HK-2 (cell line): ENCODE data around the gene MPZL1.
"Not testable (repeated sequence)": the region's sequence is repeated elsewhere in the genome, so short reads cannot be mapped to it uniquely, and the experiment has no call there.

Experiments used
- DNase-seq: peaks from one replicate; pipeline ENCODE4 v3.0.0-alpha.2; 2018; ENCODE audit not compliant: unreplicated experiment

Gene MPZL1

GRCh38 chr1:167719715-167720421 lies 1.9 kb upstream of the MPZL1 start:
- DNase-seq, result not testable (repeated sequence)

GRCh38 chr1:167720965-167721616 lies 691 bp upstream of the MPZL1 start:
- peak; percentile 41 for DNase-seq

- peak; percentile 65 for DNase-seq
These were observed 529 bp downstream of the MPZL1 start for GRCh38 chr1:167722152-167722869.

GRCh38 chr1:167722870-167723251 lies 1.1 kb downstream of the MPZL1 start:
- no peak for DNase-seq

GRCh38 chr1:167723707-167724323 lies 2.0 kb downstream of the MPZL1 start:
- DNase-seq, result no peak

- no peak for DNase-seq
These were observed 4.2 kb downstream of the MPZL1 start for GRCh38 chr1:167726008-167726407.

GRCh38 chr1:167728818-167729410 lies 7.1 kb downstream of the MPZL1 start:
- DNase-seq, result no peak

- no peak for DNase-seq
These were observed 12.4 kb downstream of the MPZL1 start for GRCh38 chr1:167734227-167734626.

- DNase-seq, result no peak
These were observed 13.1 kb downstream of the MPZL1 start for GRCh38 chr1:167734841-167735240.

GRCh38 chr1:167737169-167737568 lies 15.4 kb downstream of the MPZL1 start:
- no peak for DNase-seq

- no peak for DNase-seq
These were observed 16.4 kb downstream of the MPZL1 start for GRCh38 chr1:167738158-167738557.

- DNase-seq, result no peak
These were observed 18.0 kb downstream of the MPZL1 start for GRCh38 chr1:167739752-167740151.

GRCh38 chr1:167741103-167741502 lies 19.3 kb downstream of the MPZL1 start:
- not testable (repeated sequence) for DNase-seq

GRCh38 chr1:167742392-167743057 lies 20.7 kb downstream of the MPZL1 start:
- not testable (repeated sequence) for DNase-seq

GRCh38 chr1:167744901-167745300 lies 23.1 kb downstream of the MPZL1 start:
- no peak for DNase-seq

GRCh38 chr1:167746013-167746672 lies 24.4 kb downstream of the MPZL1 start:
- DNase-seq, result no peak

GRCh38 chr1:167746988-167747655 lies 25.3 kb downstream of the MPZL1 start:
- DNase-seq, result no peak

- no peak for DNase-seq
These were observed 26.2 kb downstream of the MPZL1 start for GRCh38 chr1:167747988-167748387.

GRCh38 chr1:167748906-167749305 lies 27.1 kb downstream of the MPZL1 start:
- no peak for DNase-seq

- DNase-seq, result no peak
These were observed 28.0 kb downstream of the MPZL1 start for GRCh38 chr1:167749741-167750140.
